ENCODE data around the gene TEX52.
"Not testable (repeated sequence)": the region's sequence is repeated elsewhere in the genome, so short reads cannot be mapped to it uniquely, and the experiment has no call there.

TEX52 gene

GRCh38 chr12:2857021-2857431 is at the start of gene TEX52:
Gene TEX52, minus strand, starts transcription at chr12:2857039. Its CDS starts 13 bp downstream, at chr12:2857026.
- DNase-seq, result no peak

GRCh38 chr12:2904260-2904659 is 47.4 kb upstream of the TEX52 start:
- no peak for DNase-seq

GRCh38 chr12:2902272-2902880 is 45.5 kb upstream of the TEX52 start:
- DNase-seq, result peak; percentile 95 to 99

GRCh38 chr12:2900642-2901041 is 43.8 kb upstream of the TEX52 start:
- DNase-seq, result no peak

GRCh38 chr12:2897418-2897817 is 40.6 kb upstream of the TEX52 start:
- no peak for DNase-seq

- DNase-seq, result no peak
Measured at GRCh38 chr12:2895511-2895910, 38.7 kb upstream of the TEX52 start.

- DNase-seq, result no peak
Measured at GRCh38 chr12:2895051-2895451, 38.2 kb upstream of the TEX52 start.

GRCh38 chr12:2893007-2893406 is 36.2 kb upstream of the TEX52 start:
- no peak for DNase-seq

GRCh38 chr12:2892246-2892645 is 35.4 kb upstream of the TEX52 start:
- DNase-seq, result no peak

- DNase-seq, result no peak
Measured at GRCh38 chr12:2891240-2892053, 34.6 kb upstream of the TEX52 start.

- DNase-seq, result peak; percentile 81 to 96
Measured at GRCh38 chr12:2890388-2891239, 33.8 kb upstream of the TEX52 start, which contains the start of gene TULP3. Gene TULP3, plus strand, starts transcription at chr12:2890891. Its CDS starts 57 bp downstream, at chr12:2890948.

GRCh38 chr12:2890001-2890387 is 33.2 kb upstream of the TEX52 start:
- DNase-seq, result no peak

GRCh38 chr12:2886768-2887450 is 30.1 kb upstream of the TEX52 start:
- DNase-seq, result no peak

- DNase-seq, result no peak
Measured at GRCh38 chr12:2884810-2885209, 28.0 kb upstream of the TEX52 start.

GRCh38 chr12:2879853-2880252 is 23.0 kb upstream of the TEX52 start:
- DNase-seq, result no peak

GRCh38 chr12:2877953-2878732 is 21.3 kb upstream of the TEX52 start:
- no peak for DNase-seq

GRCh38 chr12:2877047-2877952 is 20.5 kb upstream of the TEX52 start, which contains the start of the genes FOXM1 and RHNO1:
Gene FOXM1, minus strand, starts transcription at chr12:2877174. Its CDS starts 2,696 bp downstream, at chr12:2874478.
Gene RHNO1, plus strand, starts transcription at chr12:2877223. Its CDS starts 8,144 bp downstream, at chr12:2885367.
- DNase-seq, result peak; percentile 50 to 65

GRCh38 chr12:2876431-2877046 is 19.7 kb upstream of the TEX52 start:
- DNase-seq, result no peak

GRCh38 chr12:2868986-2869632 is 12.3 kb upstream of the TEX52 start:
- not testable (repeated sequence) for DNase-seq

- DNase-seq, result no peak
Measured at GRCh38 chr12:2864198-2864597, 7.4 kb upstream of the TEX52 start.
